ENCODE measurements around the gene PCGF3.

PCGF3 gene

GRCh38 chr4:680928-681645 is 24.5 kb upstream of the PCGF3 start (continued):
- TF ChIP-seq ZNF394 (tag by site-specific recombination; IDR thresholded peaks at IDR 0.05; ENCODE audit: borderline replicate concordance): no peak
- TF ChIP-seq ZEB2 (tag by site-specific recombination; IDR thresholded peaks at IDR 0.05): no peak
- TF ChIP-seq ZNF561 (tag by site-specific recombination; IDR thresholded peaks at IDR 0.05; ENCODE audit: borderline replicate concordance): no peak
- TF ChIP-seq PRDM4 (tag by site-specific recombination; IDR thresholded peaks at IDR 0.05): no peak
- TF ChIP-seq ZBTB44 (tag by site-specific recombination; IDR thresholded peaks at IDR 0.05): no peak
- no peak for TF ChIP-seq ZSCAN23 (tag by site-specific recombination; IDR thresholded peaks at IDR 0.05)
- TF ChIP-seq KLF9 (tag by site-specific recombination; IDR thresholded peaks at IDR 0.05; ENCODE audit: low read depth): peak; percentile 58
- TF ChIP-seq PRDM10 (tag by site-specific recombination; IDR thresholded peaks at IDR 0.05): 0 out of 2 replicates have a peak, but pooled peaks have one; percentile 12
- TF ChIP-seq ZNF114 (tag by site-specific recombination; IDR thresholded peaks at IDR 0.05): no peak
- peak; percentile 21; the same call in 1 of the 2 replicates for TF ChIP-seq KLF10 (tag by site-specific recombination; IDR thresholded peaks at IDR 0.05)
- peak; percentile 65 for TF ChIP-seq GLIS2 (tag by site-specific recombination; IDR thresholded peaks at IDR 0.05)
- no peak for TF ChIP-seq ZNF501 (tag by site-specific recombination; IDR thresholded peaks at IDR 0.05)
- no peak for TF ChIP-seq ZNF121 (tag by site-specific recombination; IDR thresholded peaks at IDR 0.05)
- TF ChIP-seq ZNF529 (tag by site-specific recombination; IDR thresholded peaks at IDR 0.05; ENCODE audit: insufficient replicate concordance): no peak
- TF ChIP-seq YY2 (tag by site-specific recombination; IDR thresholded peaks at IDR 0.05): no peak
- TF ChIP-seq ZNF658 (tag by site-specific recombination; IDR thresholded peaks at IDR 0.05): no peak
- TF ChIP-seq ZNF416 (tag by site-specific recombination; IDR thresholded peaks at IDR 0.05): no peak
- TF ChIP-seq PATZ1 (tag by site-specific recombination; IDR thresholded peaks at IDR 0.05): peak; percentile 58
- TF ChIP-seq HOXA7 (CRISPR knock-in tag; IDR thresholded peaks at IDR 0.05; ENCODE audit: borderline replicate concordance): no peak
- peak; percentile 80 for TF ChIP-seq SP3 (tag by site-specific recombination; IDR thresholded peaks at IDR 0.05)
- TF ChIP-seq ZNF610 (tag by site-specific recombination; IDR thresholded peaks at IDR 0.05; ENCODE audit: borderline replicate concordance): no peak
- peak; percentile 93 for TF ChIP-seq ZNF335 (tag by site-specific recombination; conservative IDR thresholded peaks at IDR 0.05)
- no peak for TF ChIP-seq ZNF670 (tag by site-specific recombination; IDR thresholded peaks at IDR 0.05; ENCODE audit: low read depth)
- no peak for TF ChIP-seq ZBTB11 (tag by site-specific recombination; conservative IDR thresholded peaks at IDR 0.05; ENCODE audit: low read depth)
- no peak for TF ChIP-seq ZNF350 (tag by site-specific recombination; IDR thresholded peaks at IDR 0.05)
- no peak for TF ChIP-seq ZFP69B (tag by site-specific recombination; IDR thresholded peaks at IDR 0.05)
- no peak for TF ChIP-seq ZNF792 (tag by site-specific recombination; IDR thresholded peaks at IDR 0.05)
